HG03442 (cell line): ENCODE measurements around the gene CSTA.

Experiments used
- ATAC-seq: cut with Tn5 transposase; IDR thresholded peaks from one replicate; pipeline ENCODE4 v1.9.1; 2021; ENCODE audit warnings: mild to moderate bottlenecking, moderate library complexity; ENCODE audit not compliant: unreplicated experiment

Gene CSTA

GRCh38 chr3:122374034-122374433, 49.0 kb downstream of the CSTA start:
- ATAC-seq: no peak

GRCh38 chr3:122377975-122378374, 52.9 kb downstream of the CSTA start:
- ATAC-seq: no peak

- ATAC-seq: peak; percentile 36
Observed at GRCh38 chr3:122382888-122383666, 58.0 kb downstream of the CSTA start, which contains the start of gene MIX23. Gene MIX23 (minus strand): TSS chr3:122383231. CDS start chr3:122383224, 7 bp downstream.

GRCh38 chr3:122383771-122384697, 59.0 kb downstream of the CSTA start, which contains the start of gene FAM162A:
Gene FAM162A (plus strand): TSS chr3:122384182. CDS start chr3:122384266, 84 bp downstream.
- peak; percentile 89 for ATAC-seq

GRCh38 chr3:122387709-122388108, 62.7 kb downstream of the CSTA start:
- no peak for ATAC-seq

GRCh38 chr3:122389197-122389596, 64.1 kb downstream of the CSTA start:
- ATAC-seq: no peak

GRCh38 chr3:122389892-122390291, 64.8 kb downstream of the CSTA start:
- ATAC-seq: no peak

GRCh38 chr3:122390665-122391064, 65.6 kb downstream of the CSTA start:
- no peak for ATAC-seq
